Right lobe of liver (tissue), 4 donors: Measurements from ENCODE around the gene CCDC63.

Experiments
- CTCF ChIP-seq, 4 donors: fragments of 200-600 bp in 3 of 4; fragments of 450-650 bp in 1 of 4; IDR thresholded peaks; one replicate each; pipeline versions ENCODE4 v1.5.1 to v1.8.0; 2016 to 2022; ENCODE audit warnings: antibody characterized with exemption in 4 of 4, mild to moderate bottlenecking in 2 of 4
- POLR2A ChIP-seq: fragments of 450-650 bp; IDR thresholded peaks from one replicate; pipeline ENCODE4 v1.6.1; 2017; ENCODE audit warnings: antibody characterized with exemption, mild to moderate bottlenecking
- donor health status: DM: no; HTN: no; CAD: no.
- donor health status: DM: no; HTN: no; CAD: no.
- donor health status: DM: no; HTN: yes; CAD: no.

GRCh38 chr12:110948041-110948440 is 101.3 kb downstream of the CCDC63 start:
- TF ChIP-seq CTCF (IDR thresholded peaks at IDR 0.05): no peak
- no peak for TF ChIP-seq POLR2A
